GM12878 (cell line): ENCODE data around the gene IL27RA. TPM values are rescaled to one million over a fixed set of nuclear protein-coding genes. Genes with fewer than 3 reads are reported as not detected.

Source experiments
- BACH1 ChIP-seq: fragments of 450-650 bp; IDR thresholded peaks from 2 replicates; pipeline ENCODE4 v1.6.1; 2017; ENCODE audit warnings: mild to moderate bottlenecking, borderline replicate concordance
- BMI1 ChIP-seq: fragments of 450-650 bp; IDR thresholded peaks from 2 replicates; pipeline ENCODE4 v1.6.1; 2016; ENCODE audit warnings: mild to moderate bottlenecking, moderate library complexity, borderline replicate concordance
- CBX5 ChIP-seq: sonication (generic); IDR thresholded peaks from 2 replicates; pipeline ENCODE4 v1.6.1; 2016; ENCODE audit warnings: low read depth, moderate library complexity, mild to moderate bottlenecking, inconsistent platforms
- CEBPB ChIP-seq, 2 experiments: fragments of 150-350 bp in 1 of 2; IDR thresholded peaks; 2 replicates each; pipeline ENCODE4 v1.6.1; 2012 to 2014; ENCODE audit warnings: low read depth in 2 of 2, low read length in 2 of 2, borderline replicate concordance in 1 of 2, inconsistent platforms in 1 of 2
- EGR1 ChIP-seq, 2 experiments: IDR thresholded peaks; 1 replicate in 1 of 2; 2 replicates in 1 of 2; pipeline ENCODE4 v1.6.1; 2011 to 2012; ENCODE audit warnings: low read depth in 2 of 2, low read length in 2 of 2, borderline replicate concordance in 1 of 2, mild to moderate bottlenecking in 1 of 2, moderate library complexity in 1 of 2
- HDAC2 ChIP-seq: fragments of 200-600 bp; sonication (generic); IDR thresholded peaks from 2 replicates; pipeline ENCODE4 v1.6.1; 2017
- NFIC ChIP-seq: IDR thresholded peaks from 2 replicates; pipeline ENCODE4 v1.6.1; 2012; ENCODE audit warnings: low read depth, mild to moderate bottlenecking, inconsistent platforms, low read length, moderate library complexity
- SMAD5 ChIP-seq: IDR thresholded peaks from 2 replicates; pipeline ENCODE4 v1.6.1; 2016; ENCODE audit warnings: antibody characterized with exemption, low read depth
- STAT3 ChIP-seq: IDR thresholded peaks from 2 replicates; pipeline ENCODE4 v1.6.1; 2011; ENCODE audit warnings: low read depth, low read length, improper control_type of control experiment
- TAF1 ChIP-seq: IDR thresholded peaks from 2 replicates; pipeline ENCODE4 v1.6.1; 2011; ENCODE audit warnings: mild to moderate bottlenecking, low read depth, low read length, borderline replicate concordance
- ZNF217 ChIP-seq: fragments of 450-650 bp; IDR thresholded peaks from 2 replicates; pipeline ENCODE4 v1.6.1; 2017; ENCODE audit warnings: antibody characterized with exemption, mild to moderate bottlenecking
- ZNF622 ChIP-seq: fragments of 450-650 bp; IDR thresholded peaks from 2 replicates; pipeline ENCODE4 v1.6.1; 2017; ENCODE audit warnings: mild to moderate bottlenecking, inconsistent platforms
- polyA plus RNA-seq, 11 experiments: library from polyadenylated mRNA; depleted of rRNA in 4 of 11; unstranded in 6 of 11; stranded (reverse) in 5 of 11; fragments of >200 nt; fragmentation: Nextera tagmentation in 4 of 11; fragmentation: Illumina TruSeq in 1 of 11; extraction: Ambion mirVana in 4 of 11; extraction: Trizol in 1 of 11; gene quantifications; 1 replicate in 1 of 11; 2 replicates in 10 of 11; pipeline versions ENCODE4 v1.2.1 to v1.2.3, GENCODE V29; 2011 to 2016; ENCODE audit warnings: inconsistent platforms in 2 of 11, missing spikeins in 2 of 11, low read depth in 1 of 11
- total RNA-seq, 4 experiments: library from RNA; depleted of rRNA in 3 of 4; stranded (reverse); fragments of >200 nt in 3 of 4; fragmentation: Illumina TruSeq in 1 of 4; extraction: Trizol in 1 of 4; gene quantifications; 2 replicates each; pipeline versions ENCODE4 v1.2.1 to v1.2.3, GENCODE V29; 2013 to 2021
- TF ChIP-seq, protein P1 (sequence below): fragments of 450-650 bp; formaldehyde crosslinking; IDR thresholded peaks from 2 replicates; pipeline ENCODE4 v1.5.0; 2022; ENCODE audit warnings: mild to moderate bottlenecking, missing genetic modification characterization
- TF ChIP-seq, protein P2 (sequence below): fragments of 450-650 bp; conservative IDR thresholded peaks from 2 replicates; pipeline ENCODE4 v1.6.1; 2017; ENCODE audit warnings: mild to moderate bottlenecking, moderate library complexity

IL27RA gene
- total and polyA plus RNA-seq, 10 of the 15 experiments (the other 5 are each of a cell fraction or from before 2014, with no cell fraction given), result 8.4 to 63.5 (median 41.2) TPM

DNA sequence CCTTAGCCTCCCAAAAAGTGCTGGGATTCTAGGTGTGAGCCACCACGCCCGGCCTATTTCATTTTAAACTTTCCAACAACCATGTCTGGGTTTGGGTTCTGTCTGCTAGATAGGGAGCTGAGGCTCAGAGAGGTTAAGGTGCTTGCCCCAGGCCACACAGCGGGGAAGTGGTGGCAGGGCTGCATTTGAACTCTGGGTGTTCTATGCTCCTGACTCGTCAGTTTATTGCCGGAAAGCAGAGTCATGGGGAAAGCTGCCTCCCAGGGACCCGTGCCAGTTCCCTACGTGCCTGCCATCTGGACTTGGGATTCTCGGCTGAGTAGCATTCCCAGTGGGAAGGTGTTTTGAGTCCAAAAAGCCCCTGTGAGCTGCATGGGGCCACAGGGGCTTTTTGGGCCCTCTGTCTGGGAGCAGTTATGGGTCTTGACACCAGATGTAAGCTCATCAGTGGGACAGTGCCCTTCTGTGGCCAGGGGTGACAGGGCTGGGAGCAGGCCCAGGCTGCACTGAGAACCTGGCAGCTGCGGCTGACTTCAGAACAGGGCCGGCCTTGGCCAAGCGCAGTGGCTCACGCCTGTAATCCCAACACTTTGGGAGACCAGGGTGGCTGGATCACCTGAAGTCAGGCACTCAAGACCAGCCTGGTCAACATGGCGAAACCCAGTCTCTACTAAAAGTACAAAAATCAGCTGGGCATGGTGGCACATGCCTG is 36.4 kb upstream of the IL27RA start (continued):
- no peak for TF ChIP-seq NFIC
- no peak for TF ChIP-seq TAF1
- no peak for TF ChIP-seq HDAC2
- TF ChIP-seq ZNF622, result no peak
- TF ChIP-seq BMI1, result no peak
- TF ChIP-seq, protein P1, sequence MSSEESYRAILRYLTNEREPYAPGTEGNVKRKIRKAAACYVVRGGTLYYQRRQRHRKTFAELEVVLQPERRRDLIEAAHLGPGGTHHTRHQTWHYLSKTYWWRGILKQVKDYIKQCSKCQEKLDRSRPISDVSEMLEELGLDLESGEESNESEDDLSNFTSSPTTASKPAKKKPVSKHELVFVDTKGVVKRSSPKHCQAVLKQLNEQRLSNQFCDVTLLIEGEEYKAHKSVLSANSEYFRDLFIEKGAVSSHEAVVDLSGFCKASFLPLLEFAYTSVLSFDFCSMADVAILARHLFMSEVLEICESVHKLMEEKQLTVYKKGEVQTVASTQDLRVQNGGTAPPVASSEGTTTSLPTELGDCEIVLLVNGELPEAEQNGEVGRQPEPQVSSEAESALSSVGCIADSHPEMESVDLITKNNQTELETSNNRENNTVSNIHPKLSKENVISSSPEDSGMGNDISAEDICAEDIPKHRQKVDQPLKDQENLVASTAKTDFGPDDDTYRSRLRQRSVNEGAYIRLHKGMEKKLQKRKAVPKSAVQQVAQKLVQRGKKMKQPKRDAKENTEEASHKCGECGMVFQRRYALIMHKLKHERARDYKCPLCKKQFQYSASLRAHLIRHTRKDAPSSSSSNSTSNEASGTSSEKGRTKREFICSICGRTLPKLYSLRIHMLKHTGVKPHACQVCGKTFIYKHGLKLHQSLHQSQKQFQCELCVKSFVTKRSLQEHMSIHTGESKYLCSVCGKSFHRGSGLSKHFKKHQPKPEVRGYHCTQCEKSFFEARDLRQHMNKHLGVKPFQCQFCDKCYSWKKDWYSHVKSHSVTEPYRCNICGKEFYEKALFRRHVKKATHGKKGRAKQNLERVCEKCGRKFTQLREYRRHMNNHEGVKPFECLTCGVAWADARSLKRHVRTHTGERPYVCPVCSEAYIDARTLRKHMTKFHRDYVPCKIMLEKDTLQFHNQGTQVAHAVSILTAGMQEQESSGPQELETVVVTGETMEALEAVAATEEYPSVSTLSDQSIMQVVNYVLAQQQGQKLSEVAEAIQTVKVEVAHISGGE (CRISPR knock-in tag), result no peak
- TF ChIP-seq CBX5, result no peak
- no peak for TF ChIP-seq SMAD5
- TF ChIP-seq STAT3, result no peak
- TF ChIP-seq ZNF217, result no peak
- TF ChIP-seq BACH1, result no peak
- TF ChIP-seq CEBPB (IDR thresholded peaks at IDR 0.05; ENCODE audit: borderline replicate concordance in 1 of 2, low read depth in 2 of 2, low read length in 2 of 2), result no peak
- TF ChIP-seq EGR1 (IDR thresholded peaks at IDR 0.05; ENCODE audit: borderline replicate concordance in 1 of 2, low read depth in 2 of 2, low read length in 2 of 2), result no peak
- TF ChIP-seq, protein P2, sequence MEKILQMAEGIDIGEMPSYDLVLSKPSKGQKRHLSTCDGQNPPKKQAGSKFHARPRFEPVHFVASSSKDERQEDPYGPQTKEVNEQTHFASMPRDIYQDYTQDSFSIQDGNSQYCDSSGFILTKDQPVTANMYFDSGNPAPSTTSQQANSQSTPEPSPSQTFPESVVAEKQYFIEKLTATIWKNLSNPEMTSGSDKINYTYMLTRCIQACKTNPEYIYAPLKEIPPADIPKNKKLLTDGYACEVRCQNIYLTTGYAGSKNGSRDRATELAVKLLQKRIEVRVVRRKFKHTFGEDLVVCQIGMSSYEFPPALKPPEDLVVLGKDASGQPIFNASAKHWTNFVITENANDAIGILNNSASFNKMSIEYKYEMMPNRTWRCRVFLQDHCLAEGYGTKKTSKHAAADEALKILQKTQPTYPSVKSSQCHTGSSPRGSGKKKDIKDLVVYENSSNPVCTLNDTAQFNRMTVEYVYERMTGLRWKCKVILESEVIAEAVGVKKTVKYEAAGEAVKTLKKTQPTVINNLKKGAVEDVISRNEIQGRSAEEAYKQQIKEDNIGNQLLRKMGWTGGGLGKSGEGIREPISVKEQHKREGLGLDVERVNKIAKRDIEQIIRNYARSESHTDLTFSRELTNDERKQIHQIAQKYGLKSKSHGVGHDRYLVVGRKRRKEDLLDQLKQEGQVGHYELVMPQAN, result no peak
